Measurements from ENCODE around the gene WHAMM.

DNA sequence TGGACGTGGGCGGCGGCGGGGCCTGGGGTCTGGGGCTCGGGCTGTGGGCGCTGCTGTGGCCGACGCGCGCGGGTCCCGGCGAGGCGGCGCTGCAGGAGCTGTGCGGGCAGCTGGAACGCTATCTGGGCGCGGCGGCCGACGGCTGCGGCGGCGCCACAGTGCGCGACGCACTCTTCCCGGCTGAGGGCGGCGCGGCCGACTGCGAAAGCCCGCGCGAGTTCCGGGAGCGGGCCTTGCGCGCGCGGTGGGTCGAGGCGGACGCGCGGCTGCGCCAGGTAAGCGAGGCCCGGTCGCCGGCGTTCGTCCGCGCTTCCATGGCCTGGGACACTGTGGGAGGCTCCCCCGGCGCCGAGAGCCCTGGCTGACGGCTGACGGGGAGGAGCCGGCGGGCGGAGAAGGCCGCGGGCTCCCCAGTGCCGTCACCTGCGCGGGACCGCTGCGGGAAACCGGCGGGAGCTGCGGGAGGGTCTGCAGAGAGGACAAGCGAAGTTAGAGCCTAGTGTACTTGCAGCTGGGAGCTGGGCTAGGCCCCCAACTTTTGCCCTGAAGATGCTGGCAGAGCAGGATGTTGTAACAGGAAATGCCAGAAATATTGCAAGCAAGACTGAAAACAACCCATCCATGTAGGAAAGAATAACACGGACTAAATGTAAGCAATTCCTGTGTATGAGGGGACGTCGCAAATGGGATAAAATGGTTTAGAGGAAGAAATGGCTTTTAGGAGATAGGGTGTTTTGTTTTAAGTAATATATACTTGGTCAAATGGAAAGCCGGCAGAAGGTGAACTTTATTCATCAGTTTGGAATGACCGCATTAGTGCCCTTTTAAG lies 847 bp downstream of the WHAMM start:
- no peak for TF ChIP-seq CTCF (IDR thresholded peaks at IDR 0.05)
- no peak for TF ChIP-seq POLR2A (IDR thresholded peaks at IDR 0.05)
